ENCODE measurements around the gene ELP4.

Gene ELP4

DNA sequence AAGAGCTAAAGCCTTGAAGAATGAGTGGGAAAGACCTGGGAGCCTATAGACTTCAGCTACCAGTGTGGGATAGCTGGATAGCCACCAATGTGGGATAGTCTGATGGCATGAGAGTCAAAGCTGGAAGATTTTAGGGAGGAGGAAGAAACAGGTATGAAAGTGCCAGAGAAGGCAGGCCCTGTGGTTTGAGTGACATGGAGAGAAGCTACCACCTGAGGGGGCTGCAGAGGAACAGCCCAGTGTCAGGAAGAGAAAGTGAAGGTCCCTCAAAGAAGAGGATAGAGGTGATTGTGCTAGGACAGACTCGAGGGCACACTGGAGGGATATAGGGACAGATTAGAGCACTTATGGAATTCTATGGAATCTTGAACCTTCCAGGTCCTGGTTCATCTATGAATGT lies 324.7 kb downstream of the ELP4 start:
- H3K4me3 ChIP-seq (ENCODE audit: low read depth, low read length), result no peak overlapping the region
- TF ChIP-seq, protein P1, sequence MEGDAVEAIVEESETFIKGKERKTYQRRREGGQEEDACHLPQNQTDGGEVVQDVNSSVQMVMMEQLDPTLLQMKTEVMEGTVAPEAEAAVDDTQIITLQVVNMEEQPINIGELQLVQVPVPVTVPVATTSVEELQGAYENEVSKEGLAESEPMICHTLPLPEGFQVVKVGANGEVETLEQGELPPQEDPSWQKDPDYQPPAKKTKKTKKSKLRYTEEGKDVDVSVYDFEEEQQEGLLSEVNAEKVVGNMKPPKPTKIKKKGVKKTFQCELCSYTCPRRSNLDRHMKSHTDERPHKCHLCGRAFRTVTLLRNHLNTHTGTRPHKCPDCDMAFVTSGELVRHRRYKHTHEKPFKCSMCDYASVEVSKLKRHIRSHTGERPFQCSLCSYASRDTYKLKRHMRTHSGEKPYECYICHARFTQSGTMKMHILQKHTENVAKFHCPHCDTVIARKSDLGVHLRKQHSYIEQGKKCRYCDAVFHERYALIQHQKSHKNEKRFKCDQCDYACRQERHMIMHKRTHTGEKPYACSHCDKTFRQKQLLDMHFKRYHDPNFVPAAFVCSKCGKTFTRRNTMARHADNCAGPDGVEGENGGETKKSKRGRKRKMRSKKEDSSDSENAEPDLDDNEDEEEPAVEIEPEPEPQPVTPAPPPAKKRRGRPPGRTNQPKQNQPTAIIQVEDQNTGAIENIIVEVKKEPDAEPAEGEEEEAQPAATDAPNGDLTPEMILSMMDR (conservative IDR thresholded peaks at IDR 0.05; ENCODE audit: low read depth, low read length), result no peak
- no peak for DNase-seq (ENCODE audit: low read depth)
